ENCODE data around the gene STK10. TPM values are rescaled to one million over a fixed set of nuclear protein-coding genes. Genes with fewer than 3 reads are reported as not detected.

Gene STK10
- total and polyA plus RNA-seq, 4 donors = 2.8 to 21.7 (median 7.7) TPM

- 98% methylated on average over 4 of the region's 4 CpGs for WGBS
- DNase-seq (ENCODE audit: low spot score) = no peak
These were observed 25.1 kb upstream of the STK10 start for GRCh38 chr5:172213126-172213525.

DNA sequence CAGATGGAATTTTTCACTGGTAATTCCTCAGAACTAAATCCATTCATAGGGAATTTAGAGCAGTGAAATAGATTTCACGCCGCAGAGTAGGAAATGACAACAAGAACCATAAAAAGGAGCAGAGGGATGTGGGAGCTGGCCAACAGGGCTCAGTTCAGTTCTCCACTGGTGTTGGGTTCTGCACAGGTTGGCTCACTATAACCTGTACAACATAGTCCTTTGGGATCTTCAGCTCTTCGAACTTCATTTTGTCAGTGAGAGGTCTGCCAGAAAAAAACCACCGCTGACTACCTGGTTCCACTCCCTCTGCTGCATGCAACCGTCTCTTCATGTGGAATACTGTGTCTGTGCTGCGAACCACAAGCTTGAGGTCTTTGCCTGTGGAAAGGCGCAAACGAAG is 23.7 kb upstream of the STK10 start:
- Histone ChIP-seq H3K36me3 (ENCODE audit: control insufficient read depth in 4 of 4, insufficient read depth in 3 of 4, low read depth in 1 of 4, low read length in 3 of 4) (peaks cover 3 to 16% (median 7%) of the 10 kb centered on the region in 4 donors), H3K27me3 (ENCODE audit: control insufficient read depth in 4 of 4, insufficient read depth in 4 of 4, low read length in 3 of 4) (no peaks in the 10 kb centered on the region), H3K27ac (ENCODE audit: low read depth in 1 of 2, low read length in 2 of 2) (no peak overlapping the region), H3K9me3 (ENCODE audit: control insufficient read depth in 4 of 4, low read length in 3 of 4) (no peaks in the 10 kb centered on the region), H3K4me3 (ENCODE audit: low read depth in 1 of 3, low read length in 3 of 3) (no peak overlapping the region), H3K9ac (ENCODE audit: low read depth in 1 of 2, low read length in 2 of 2) (no peak overlapping the region), H3K4me1 (ENCODE audit: control insufficient read depth in 4 of 4, insufficient read depth in 4 of 4, low read length in 3 of 4) (no peaks in the 10 kb centered on the region)
- DNase-seq (ENCODE audit: low spot score) = no peak
- 96% methylated on average over 8 of the region's 8 CpGs for WGBS
- TF ChIP-seq, protein P1, sequence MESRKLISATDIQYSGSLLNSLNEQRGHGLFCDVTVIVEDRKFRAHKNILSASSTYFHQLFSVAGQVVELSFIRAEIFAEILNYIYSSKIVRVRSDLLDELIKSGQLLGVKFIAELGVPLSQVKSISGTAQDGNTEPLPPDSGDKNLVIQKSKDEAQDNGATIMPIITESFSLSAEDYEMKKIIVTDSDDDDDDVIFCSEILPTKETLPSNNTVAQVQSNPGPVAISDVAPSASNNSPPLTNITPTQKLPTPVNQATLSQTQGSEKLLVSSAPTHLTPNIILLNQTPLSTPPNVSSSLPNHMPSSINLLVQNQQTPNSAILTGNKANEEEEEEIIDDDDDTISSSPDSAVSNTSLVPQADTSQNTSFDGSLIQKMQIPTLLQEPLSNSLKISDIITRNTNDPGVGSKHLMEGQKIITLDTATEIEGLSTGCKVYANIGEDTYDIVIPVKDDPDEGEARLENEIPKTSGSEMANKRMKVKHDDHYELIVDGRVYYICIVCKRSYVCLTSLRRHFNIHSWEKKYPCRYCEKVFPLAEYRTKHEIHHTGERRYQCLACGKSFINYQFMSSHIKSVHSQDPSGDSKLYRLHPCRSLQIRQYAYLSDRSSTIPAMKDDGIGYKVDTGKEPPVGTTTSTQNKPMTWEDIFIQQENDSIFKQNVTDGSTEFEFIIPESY (IDR thresholded peaks at IDR 0.05) = no peak
- no peak for TF ChIP-seq FOXA2 (IDR thresholded peaks at IDR 0.05)
- TF ChIP-seq EGR1 (IDR thresholded peaks at IDR 0.05; ENCODE audit: low read depth in 2 of 2) = no peak
- no peak for TF ChIP-seq YY1 (IDR thresholded peaks at IDR 0.05)
- TF ChIP-seq CTCF (IDR thresholded peaks at IDR 0.05; ENCODE audit: low read depth, low read length, missing input control) = no peak
- TF ChIP-seq TAF1 (conservative IDR thresholded peaks at IDR 0.05) = no peak
- TF ChIP-seq, protein P2, sequence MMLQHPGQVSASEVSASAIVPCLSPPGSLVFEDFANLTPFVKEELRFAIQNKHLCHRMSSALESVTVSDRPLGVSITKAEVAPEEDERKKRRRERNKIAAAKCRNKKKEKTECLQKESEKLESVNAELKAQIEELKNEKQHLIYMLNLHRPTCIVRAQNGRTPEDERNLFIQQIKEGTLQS (IDR thresholded peaks at IDR 0.05) = no peak
- no peak for TF ChIP-seq HNF4G (IDR thresholded peaks at IDR 0.05)
- TF ChIP-seq RXRA (IDR thresholded peaks at IDR 0.05) = no peak
- no peak for TF ChIP-seq SP1 (IDR thresholded peaks at IDR 0.05)
- TF ChIP-seq JUND (IDR thresholded peaks at IDR 0.05) = no peak
- TF ChIP-seq NR2F2 (IDR thresholded peaks at IDR 0.05) = no peak
- no peak for TF ChIP-seq GABPA (IDR thresholded peaks at IDR 0.05 in 1 of 2, conservative IDR thresholded peaks at IDR 0.05 in 1 of 2)
- no peak for TF ChIP-seq FOXA1 (IDR thresholded peaks at IDR 0.05)
- TF ChIP-seq RAD21 (IDR thresholded peaks at IDR 0.05) = no peak

More at GRCh38 chr5:172213126-172213525, 25.1 kb upstream of the STK10 start:
- no peak overlapping the region for H3K9ac ChIP-seq (ENCODE audit: low read depth in 1 of 2, low read length in 2 of 2)
- H3K9me3 ChIP-seq (ENCODE audit: control insufficient read depth in 4 of 4, low read length in 3 of 4) = no peaks in the 10 kb centered on the region
- H3K27ac ChIP-seq (ENCODE audit: low read depth in 1 of 2, low read length in 2 of 2) = no peak overlapping the region
- H3K36me3 ChIP-seq (ENCODE audit: control insufficient read depth in 4 of 4, insufficient read depth in 3 of 4, low read depth in 1 of 4, low read length in 3 of 4) = peaks cover 3 to 16% (median 8%) of the 10 kb centered on the region in 4 donors
- H3K4me1 ChIP-seq (ENCODE audit: control insufficient read depth in 4 of 4, insufficient read depth in 4 of 4, low read length in 3 of 4) = no peaks in the 10 kb centered on the region
- H3K4me3 ChIP-seq (ENCODE audit: low read depth in 1 of 3, low read length in 3 of 3) = no peak overlapping the region
- no peaks in the 10 kb centered on the region for H3K27me3 ChIP-seq (ENCODE audit: control insufficient read depth in 4 of 4, insufficient read depth in 4 of 4, low read length in 3 of 4)
- no peak for TF ChIP-seq FOXA2 (IDR thresholded peaks at IDR 0.05)
- no peak for TF ChIP-seq YY1 (IDR thresholded peaks at IDR 0.05)
- TF ChIP-seq RXRA (IDR thresholded peaks at IDR 0.05) = no peak
- TF ChIP-seq, protein P3, sequence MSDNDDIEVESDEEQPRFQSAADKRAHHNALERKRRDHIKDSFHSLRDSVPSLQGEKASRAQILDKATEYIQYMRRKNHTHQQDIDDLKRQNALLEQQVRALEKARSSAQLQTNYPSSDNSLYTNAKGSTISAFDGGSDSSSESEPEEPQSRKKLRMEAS (IDR thresholded peaks at IDR 0.05) = no peak
- no peak for TF ChIP-seq SP1 (IDR thresholded peaks at IDR 0.05)
